GM12801 (cell line): Measurements from ENCODE around the gene TNNC2.

Source experiments
- TF ChIP-seq, protein P1 (sequence below): IDR thresholded peaks from one replicate; pipeline ENCODE4 v1.5.1; 2011; ENCODE audit warnings: control low read depth; ENCODE audit not compliant: insufficient read length; ENCODE audit errors: extremely low read depth

Gene TNNC2

DNA sequence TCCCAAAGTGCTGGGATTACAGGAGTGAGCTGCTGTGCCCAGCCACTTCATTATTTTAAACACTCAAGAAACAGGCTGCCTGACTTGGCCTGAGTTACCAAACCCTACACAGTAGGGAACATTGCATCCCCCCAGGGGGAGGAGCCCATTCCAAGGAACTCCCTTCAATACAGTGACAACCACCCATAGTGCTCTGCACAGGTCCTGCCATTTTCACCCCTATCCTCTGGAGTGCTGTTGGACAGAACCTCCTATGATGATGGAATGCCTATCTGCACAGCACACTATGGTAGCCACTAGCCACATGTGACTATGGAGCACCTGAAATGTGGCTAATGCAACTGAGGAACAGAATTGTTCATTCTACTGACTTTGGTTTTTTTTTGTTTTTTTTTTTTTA, 18.3 kb upstream of the TNNC2 start:
- TF ChIP-seq, protein P1, sequence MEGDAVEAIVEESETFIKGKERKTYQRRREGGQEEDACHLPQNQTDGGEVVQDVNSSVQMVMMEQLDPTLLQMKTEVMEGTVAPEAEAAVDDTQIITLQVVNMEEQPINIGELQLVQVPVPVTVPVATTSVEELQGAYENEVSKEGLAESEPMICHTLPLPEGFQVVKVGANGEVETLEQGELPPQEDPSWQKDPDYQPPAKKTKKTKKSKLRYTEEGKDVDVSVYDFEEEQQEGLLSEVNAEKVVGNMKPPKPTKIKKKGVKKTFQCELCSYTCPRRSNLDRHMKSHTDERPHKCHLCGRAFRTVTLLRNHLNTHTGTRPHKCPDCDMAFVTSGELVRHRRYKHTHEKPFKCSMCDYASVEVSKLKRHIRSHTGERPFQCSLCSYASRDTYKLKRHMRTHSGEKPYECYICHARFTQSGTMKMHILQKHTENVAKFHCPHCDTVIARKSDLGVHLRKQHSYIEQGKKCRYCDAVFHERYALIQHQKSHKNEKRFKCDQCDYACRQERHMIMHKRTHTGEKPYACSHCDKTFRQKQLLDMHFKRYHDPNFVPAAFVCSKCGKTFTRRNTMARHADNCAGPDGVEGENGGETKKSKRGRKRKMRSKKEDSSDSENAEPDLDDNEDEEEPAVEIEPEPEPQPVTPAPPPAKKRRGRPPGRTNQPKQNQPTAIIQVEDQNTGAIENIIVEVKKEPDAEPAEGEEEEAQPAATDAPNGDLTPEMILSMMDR, result no peak

DNA sequence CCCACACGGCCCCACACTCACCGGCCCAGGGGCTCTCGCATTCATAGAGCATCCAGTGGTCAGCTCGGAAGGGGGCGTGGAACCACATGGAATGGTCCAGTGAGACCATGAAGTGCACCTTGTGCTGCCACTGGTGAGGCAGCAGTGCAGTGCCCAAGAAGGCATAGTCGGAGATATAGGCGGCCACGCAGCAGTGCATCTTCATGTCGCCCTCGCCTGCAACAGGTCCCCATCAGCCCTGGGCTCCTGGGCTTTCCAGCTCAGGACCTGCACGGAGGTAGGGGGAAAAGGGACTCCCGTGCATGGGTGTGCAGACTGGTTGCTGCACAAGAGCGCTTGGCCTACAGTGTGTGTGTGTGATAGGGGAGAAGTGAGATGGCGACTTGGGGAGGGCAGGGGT, 16.4 kb upstream of the TNNC2 start:
- TF ChIP-seq, protein P1, result no peak

DNA sequence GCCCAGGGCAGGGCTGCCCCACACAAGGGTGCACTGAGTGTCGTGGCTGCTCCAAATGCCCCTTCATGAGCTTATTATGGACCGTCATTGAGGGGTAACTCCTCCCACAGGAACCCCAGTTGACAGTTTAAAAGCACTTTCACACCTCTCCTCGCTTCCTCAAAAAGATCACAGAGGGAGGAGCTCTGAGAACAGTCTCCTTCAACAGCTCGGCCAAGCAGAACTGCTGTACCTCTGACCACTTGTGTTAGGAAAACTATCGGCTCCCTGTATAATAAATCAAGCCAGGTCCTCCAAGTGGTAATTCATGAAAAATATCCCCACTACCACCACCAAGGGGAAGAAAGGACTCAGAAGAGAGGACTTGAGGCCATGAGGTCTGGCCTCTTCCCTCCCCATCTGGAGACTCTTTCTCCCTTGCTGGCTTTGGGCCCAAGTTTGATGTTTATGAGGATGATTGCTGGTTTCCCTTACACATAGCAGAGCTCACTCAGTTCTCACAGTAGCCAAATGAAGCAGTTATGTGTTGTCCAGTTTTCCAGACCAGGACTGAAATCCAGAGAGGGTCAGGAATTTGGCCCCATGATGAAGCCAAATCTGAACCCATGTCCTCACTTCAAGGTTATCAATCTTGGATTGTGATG, 15.2 kb upstream of the TNNC2 start:
- TF ChIP-seq, protein P1, result no peak

DNA sequence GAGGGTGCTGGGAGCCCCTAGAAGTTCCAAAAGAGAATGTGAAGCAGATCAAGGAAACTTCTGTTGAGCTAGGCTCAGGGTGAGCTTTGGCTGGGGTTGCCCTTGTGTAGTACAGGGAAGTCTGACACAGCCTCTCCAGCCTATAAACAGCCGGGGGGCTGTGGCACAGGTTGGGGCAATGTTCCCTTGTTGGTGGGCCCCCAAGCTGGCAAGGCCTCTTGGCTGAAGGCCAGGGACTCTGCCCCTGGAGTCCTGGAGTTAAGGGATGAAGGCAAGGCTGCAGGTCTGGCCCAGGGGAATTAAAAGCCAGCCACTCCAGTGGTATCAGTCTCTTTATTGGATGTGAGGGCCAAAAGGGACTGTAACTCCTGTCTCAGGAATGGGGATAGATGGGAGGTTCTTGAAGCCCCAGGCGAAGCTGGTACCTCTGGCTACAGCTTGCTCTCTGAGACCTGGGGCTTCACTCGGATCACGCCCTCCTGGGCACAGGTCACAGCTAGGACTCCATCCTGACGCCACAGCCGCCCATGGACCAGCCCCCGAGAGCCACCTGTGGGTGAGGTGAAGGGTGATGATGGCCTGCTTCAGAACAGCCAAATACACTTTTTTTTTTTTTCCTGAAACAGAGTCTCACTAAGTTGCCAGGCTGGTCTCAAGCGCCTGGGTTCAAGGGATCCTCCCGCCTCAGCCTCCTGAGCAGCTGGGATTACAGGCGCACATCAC, 14.5 kb upstream of the TNNC2 start:
- TF ChIP-seq, protein P1, result no peak

DNA sequence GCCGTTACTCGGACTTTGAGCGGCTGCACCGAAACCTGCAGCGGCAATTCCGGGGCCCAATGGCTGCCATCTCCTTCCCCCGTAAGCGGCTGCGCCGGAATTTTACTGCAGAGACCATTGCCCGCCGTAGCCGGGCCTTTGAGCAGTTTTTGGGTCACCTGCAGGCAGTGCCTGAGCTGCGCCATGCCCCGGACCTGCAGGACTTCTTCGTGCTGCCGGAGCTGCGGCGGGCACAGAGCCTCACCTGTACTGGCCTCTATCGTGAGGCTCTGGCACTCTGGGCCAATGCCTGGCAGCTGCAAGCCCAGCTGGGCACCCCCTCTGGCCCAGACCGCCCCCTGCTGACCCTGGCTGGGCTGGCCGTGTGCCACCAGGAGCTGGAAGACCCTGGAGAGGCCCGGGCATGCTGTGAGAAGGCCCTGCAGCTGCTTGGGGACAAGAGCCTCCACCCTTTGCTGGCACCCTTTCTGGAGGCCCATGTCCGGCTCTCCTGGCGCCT, 13.6 kb upstream of the TNNC2 start:
- TF ChIP-seq, protein P1, result no peak

DNA sequence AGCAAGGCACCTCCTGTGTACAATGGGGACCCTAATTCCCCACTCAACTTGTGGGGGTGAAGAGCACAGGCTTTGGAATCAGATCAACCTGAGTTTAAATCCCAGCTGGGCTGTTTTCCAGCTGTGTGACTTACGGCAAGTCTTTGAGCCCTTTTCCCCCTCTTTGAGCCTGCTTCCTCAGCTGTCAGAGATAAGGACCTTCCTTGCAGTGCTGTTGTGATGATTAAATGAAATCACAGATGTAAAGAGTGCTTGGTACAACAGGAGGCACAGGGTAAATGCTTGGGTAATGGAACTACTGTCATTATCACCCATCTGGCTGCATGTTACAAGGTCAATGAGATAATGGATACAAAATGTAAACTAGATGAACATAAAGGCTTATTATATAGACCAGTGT, 9.7 kb upstream of the TNNC2 start:
- TF ChIP-seq, protein P1, result no peak

DNA sequence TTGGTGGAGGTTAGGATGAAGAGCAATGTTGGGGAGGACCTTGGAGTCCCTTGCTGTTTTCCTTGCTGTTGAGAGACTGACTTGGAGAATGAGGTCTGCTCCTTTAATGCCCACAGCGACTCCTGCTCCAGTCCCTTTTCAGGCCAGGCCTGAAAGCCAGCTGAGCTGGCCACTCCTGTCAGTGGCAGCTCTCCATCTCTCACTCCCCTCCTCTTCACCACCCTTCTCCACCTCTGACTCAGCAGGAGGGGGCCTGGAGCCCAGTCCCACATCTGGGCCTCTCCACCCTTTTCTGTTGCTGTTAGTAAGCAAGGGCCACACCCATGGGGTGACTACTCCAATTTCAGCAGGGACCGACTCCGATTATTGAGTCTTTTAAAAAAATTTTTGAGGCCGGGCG, 8.7 kb upstream of the TNNC2 start:
- TF ChIP-seq, protein P1, result no peak
